ENCODE data around the gene HES3.

The HES3 gene

GRCh38 chr1:6205849-6206519, 38.0 kb upstream of the HES3 start, which contains the start of gene RNF207:
Gene RNF207 (plus strand): TSS chr1:6206119. CDS start chr1:6206536, 417 bp downstream.
- peak within 1 kb of the TSS; percentile 67 for H3K4me3 ChIP-seq (ENCODE audit: low read length)
- no peaks in the 10 kb centered on the region for H3K9me3 ChIP-seq (replicated peaks; ENCODE audit: insufficient read depth, low read length)
- H3K36me3 ChIP-seq (replicated peaks; ENCODE audit: insufficient read depth, low read length) = no peaks in the 10 kb centered on the region
- H2AFZ ChIP-seq (ENCODE audit: low read length) = peak within 1 kb of the TSS; percentile 78
- TF ChIP-seq CTCF (IDR thresholded peaks at IDR 0.05; ENCODE audit: low read length) (no peak), EZH2 (optimal IDR thresholded peaks at IDR 0.05; ENCODE audit: low read depth, low read length) (no peak), EZH2phosphoT487 (IDR thresholded peaks at IDR 0.05; ENCODE audit: low read length) (no peak)
- H3F3A ChIP-seq (ENCODE audit: insufficient read depth, low read length) = no peaks in the 10 kb centered on the region
- peak within 1 kb of the TSS; percentile 52; the same call in 1 of the 2 replicates for H3K9ac ChIP-seq (ENCODE audit: low read length)
- H4K20me1 ChIP-seq (ENCODE audit: insufficient read depth, low read length) = no peaks in the 10 kb centered on the region
- no peak within 1 kb of the TSS; the same call in 1 of the 2 replicates for H3K27ac ChIP-seq (ENCODE audit: low read length)
- H3K4me1 ChIP-seq (ENCODE audit: low read length) = no peaks in the 10 kb centered on the region
- DNase-seq = peak; percentile 65
- H3K79me2 ChIP-seq (ENCODE audit: low read length) = no peaks in the 10 kb centered on the region
- H3K4me2 ChIP-seq (ENCODE audit: low read depth, low read length) = peak within 1 kb of the TSS; percentile 65
- no peaks in the 10 kb centered on the region for H3K9me2 ChIP-seq (replicated peaks; ENCODE audit: insufficient read depth, low read length)
- peaks cover 23% of the 10 kb centered on the region for H3K27me3 ChIP-seq (replicated peaks; ENCODE audit: insufficient read depth, low read length)

DNA sequence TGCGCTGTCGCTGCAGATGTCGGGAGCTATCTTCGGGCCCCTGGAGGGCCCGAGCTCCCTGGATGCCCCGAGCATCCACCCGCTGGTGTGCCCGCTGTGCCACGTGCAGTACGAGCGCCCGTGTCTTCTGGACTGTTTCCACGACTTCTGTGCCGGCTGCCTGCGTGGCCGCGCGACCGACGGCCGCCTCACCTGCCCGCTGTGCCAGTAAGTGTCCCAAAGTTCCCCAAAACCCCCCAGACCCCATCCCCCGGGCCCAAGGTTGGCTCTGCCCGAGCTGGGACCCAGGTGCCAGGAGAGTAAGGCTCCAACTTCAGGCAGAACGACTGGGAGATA, 37.5 kb upstream of the HES3 start:
- no peak for TF ChIP-seq EZH2phosphoT487 (IDR thresholded peaks at IDR 0.05; ENCODE audit: low read length)
- Histone ChIP-seq H3K4me1 (ENCODE audit: low read length) (no peaks in the 10 kb centered on the region), H3K9ac (ENCODE audit: low read length) (no peak overlapping the region; the same call in 1 of the 2 replicates), H2AFZ (ENCODE audit: low read length) (peak overlapping the region; percentile 78; the same call in 1 of the 2 replicates), H3K27me3 (replicated peaks; ENCODE audit: insufficient read depth, low read length) (peaks cover 23% of the 10 kb centered on the region), H3K36me3 (replicated peaks; ENCODE audit: insufficient read depth, low read length) (no peaks in the 10 kb centered on the region), H3K79me2 (ENCODE audit: low read length) (no peaks in the 10 kb centered on the region), H3F3A (ENCODE audit: insufficient read depth, low read length) (no peaks in the 10 kb centered on the region), H3K9me3 (replicated peaks; ENCODE audit: insufficient read depth, low read length) (no peaks in the 10 kb centered on the region), H3K27ac (ENCODE audit: low read length) (no peak overlapping the region), H3K4me3 (ENCODE audit: low read length) (peak overlapping the region; percentile 67), H3K4me2 (ENCODE audit: low read depth, low read length) (peak overlapping the region; percentile 65; the same call in 1 of the 2 replicates), H3K9me2 (replicated peaks; ENCODE audit: insufficient read depth, low read length) (no peaks in the 10 kb centered on the region), H4K20me1 (ENCODE audit: insufficient read depth, low read length) (no peaks in the 10 kb centered on the region)
- no peak for DNase-seq

GRCh38 chr1:6207075-6207885, 36.7 kb upstream of the HES3 start:
- H3K9me2 ChIP-seq (replicated peaks; ENCODE audit: insufficient read depth, low read length) = no peaks in the 10 kb centered on the region
- no peak overlapping the region for H3K4me3 ChIP-seq (ENCODE audit: low read length)
- H3K27ac ChIP-seq (ENCODE audit: low read length) = no peak overlapping the region
- H3K27me3 ChIP-seq (replicated peaks; ENCODE audit: insufficient read depth, low read length) = peaks cover 28% of the 10 kb centered on the region
- no peak overlapping the region for H2AFZ ChIP-seq (ENCODE audit: low read length)
- H3K36me3 ChIP-seq (replicated peaks; ENCODE audit: insufficient read depth, low read length) = no peaks in the 10 kb centered on the region
- TF ChIP-seq EZH2 (optimal IDR thresholded peaks at IDR 0.05; ENCODE audit: low read depth, low read length) (no peak), EZH2phosphoT487 (IDR thresholded peaks at IDR 0.05; ENCODE audit: low read length) (no peak), CTCF (IDR thresholded peaks at IDR 0.05; ENCODE audit: low read length) (no peak)
- no peak overlapping the region for H3K4me2 ChIP-seq (ENCODE audit: low read depth, low read length)
- no peaks in the 10 kb centered on the region for H3K4me1 ChIP-seq (ENCODE audit: low read length)
- no peaks in the 10 kb centered on the region for H3K9me3 ChIP-seq (replicated peaks; ENCODE audit: insufficient read depth, low read length)
- H3K79me2 ChIP-seq (ENCODE audit: low read length) = no peaks in the 10 kb centered on the region
- DNase-seq = no peak
- no peaks in the 10 kb centered on the region for H3F3A ChIP-seq (ENCODE audit: insufficient read depth, low read length)
- no peaks in the 10 kb centered on the region for H4K20me1 ChIP-seq (ENCODE audit: insufficient read depth, low read length)
- H3K9ac ChIP-seq (ENCODE audit: low read length) = no peak overlapping the region
